ENCODE results near the gene TTC7B.

The TTC7B gene

GRCh38 chr14:90644882-90645281 is 171.3 kb downstream of the TTC7B start:
- H3K4me3 ChIP-seq (ENCODE audit: low read depth in 1 of 2, low read length in 2 of 2), result no peak overlapping the region
- H3K4me2 ChIP-seq (ENCODE audit: insufficient read depth, low read length), result no peak overlapping the region
- ATAC-seq (ENCODE audit: insufficient read depth, low read depth), result no peak
- H3K9ac ChIP-seq (ENCODE audit: low read depth, low read length), result no peak overlapping the region
- no peak for DNase-seq
- H3K36me3 ChIP-seq (ENCODE audit: insufficient read depth, low read length), result no peaks in the 10 kb centered on the region
- no peaks in the 10 kb centered on the region for H3K9me3 ChIP-seq (ENCODE audit: insufficient read depth, low read length, severe bottlenecking)
- H3K27me3 ChIP-seq (ENCODE audit: insufficient read depth, low read length, poor library complexity), result no peaks in the 10 kb centered on the region
- TF ChIP-seq CTCF (IDR thresholded peaks at IDR 0.05; ENCODE audit: borderline replicate concordance, extremely low read depth, low read length, poor library complexity, severe bottlenecking), result no peak
- no peak for TF ChIP-seq EZH2 (IDR thresholded peaks at IDR 0.05; ENCODE audit: borderline replicate concordance, low read depth, low read length, severe bottlenecking)
- no peaks in the 10 kb centered on the region for H3K79me2 ChIP-seq (ENCODE audit: insufficient read depth, low read length)
- H4K20me1 ChIP-seq (ENCODE audit: insufficient read depth, low read length), result no peaks in the 10 kb centered on the region
- no peak overlapping the region for H3K27ac ChIP-seq (ENCODE audit: low read length)
- no peak overlapping the region for H2AFZ ChIP-seq (ENCODE audit: low read depth, low read length)
- no peaks in the 10 kb centered on the region for H3K4me1 ChIP-seq (ENCODE audit: insufficient read depth, low read length)

GRCh38 chr14:90643982-90644670 is 172.1 kb downstream of the TTC7B start:
- Histone ChIP-seq H2AFZ (ENCODE audit: low read depth, low read length) (no peak overlapping the region), H3K27me3 (ENCODE audit: insufficient read depth, low read length, poor library complexity) (no peaks in the 10 kb centered on the region), H3K4me1 (ENCODE audit: insufficient read depth, low read length) (no peaks in the 10 kb centered on the region), H3K9me3 (ENCODE audit: insufficient read depth, low read length, severe bottlenecking) (no peaks in the 10 kb centered on the region), H4K20me1 (ENCODE audit: insufficient read depth, low read length) (no peaks in the 10 kb centered on the region), H3K9ac (ENCODE audit: low read depth, low read length) (no peak overlapping the region), H3K4me3 (ENCODE audit: low read depth in 1 of 2, low read length in 2 of 2) (no peak overlapping the region), H3K27ac (ENCODE audit: low read length) (no peak overlapping the region), H3K36me3 (ENCODE audit: insufficient read depth, low read length) (no peaks in the 10 kb centered on the region), H3K79me2 (ENCODE audit: insufficient read depth, low read length) (no peaks in the 10 kb centered on the region), H3K4me2 (ENCODE audit: insufficient read depth, low read length) (no peak overlapping the region)
- DNase-seq (no peak), ATAC-seq (ENCODE audit: insufficient read depth, low read depth) (no peak)
- TF ChIP-seq CTCF (IDR thresholded peaks at IDR 0.05; ENCODE audit: borderline replicate concordance, extremely low read depth, low read length, poor library complexity, severe bottlenecking) (no peak), EZH2 (IDR thresholded peaks at IDR 0.05; ENCODE audit: borderline replicate concordance, low read depth, low read length, severe bottlenecking) (no peak)

DNA sequence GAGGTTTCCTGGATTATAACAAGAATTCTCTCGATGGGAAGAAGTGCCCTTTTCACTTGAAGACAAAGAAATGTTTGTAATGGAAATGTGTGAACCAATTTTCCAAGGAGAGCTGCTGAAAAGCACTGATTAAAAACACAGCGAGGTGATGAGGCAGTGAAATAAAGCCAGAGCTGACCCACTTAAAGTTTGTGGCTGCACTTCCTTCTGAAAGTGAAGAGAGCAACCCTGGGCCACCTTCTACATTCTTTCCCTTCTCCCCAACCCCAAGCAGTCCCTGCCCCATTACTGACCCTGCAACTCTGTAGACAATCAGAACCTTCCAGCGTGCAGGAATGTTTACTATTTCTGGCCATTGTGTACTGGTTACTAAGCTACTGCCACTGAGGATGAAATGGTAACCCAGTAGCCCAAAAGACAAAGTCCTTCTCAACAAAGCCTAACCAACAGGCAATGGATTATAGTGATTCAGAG is 173.9 kb downstream of the TTC7B start:
- Histone ChIP-seq H3K4me1 (ENCODE audit: insufficient read depth, low read length) (no peaks in the 10 kb centered on the region), H3K9me3 (ENCODE audit: insufficient read depth, low read length, severe bottlenecking) (no peaks in the 10 kb centered on the region), H3K4me2 (ENCODE audit: insufficient read depth, low read length) (no peak overlapping the region), H3K9ac (ENCODE audit: low read depth, low read length) (no peak overlapping the region), H2AFZ (ENCODE audit: low read depth, low read length) (no peak overlapping the region), H3K27me3 (ENCODE audit: insufficient read depth, low read length, poor library complexity) (no peaks in the 10 kb centered on the region), H4K20me1 (ENCODE audit: insufficient read depth, low read length) (no peaks in the 10 kb centered on the region), H3K4me3 (ENCODE audit: low read depth in 1 of 2, low read length in 2 of 2) (no peak overlapping the region), H3K27ac (ENCODE audit: low read length) (no peak overlapping the region), H3K79me2 (ENCODE audit: insufficient read depth, low read length) (no peaks in the 10 kb centered on the region), H3K36me3 (ENCODE audit: insufficient read depth, low read length) (no peaks in the 10 kb centered on the region)
- no peak for ATAC-seq (ENCODE audit: insufficient read depth, low read depth)
- no peak for DNase-seq
- no peak for TF ChIP-seq EZH2 (IDR thresholded peaks at IDR 0.05; ENCODE audit: borderline replicate concordance, low read depth, low read length, severe bottlenecking)
- TF ChIP-seq CTCF (IDR thresholded peaks at IDR 0.05; ENCODE audit: borderline replicate concordance, extremely low read depth, low read length, poor library complexity, severe bottlenecking), result no peak
